GM19467 (cell line): Measurements from ENCODE around the gene FAM13B.

ENCODE experiments used
- ATAC-seq: cut with Tn5 transposase; IDR thresholded peaks from one replicate; pipeline ENCODE4 v1.9.1; 2021; ENCODE audit warnings: mild to moderate bottlenecking, moderate library complexity; ENCODE audit not compliant: unreplicated experiment

The FAM13B gene

GRCh38 chr5:137902408-137903133, 130.3 kb downstream of the FAM13B start:
- no peak for ATAC-seq

GRCh38 chr5:137901011-137901817, 131.7 kb downstream of the FAM13B start:
- ATAC-seq, result no peak

- ATAC-seq, result no peak
Measured at GRCh38 chr5:137899493-137899892, 133.4 kb downstream of the FAM13B start.

- ATAC-seq, result no peak
Measured at GRCh38 chr5:137896560-137896959, 136.3 kb downstream of the FAM13B start.

GRCh38 chr5:137894586-137894985, 138.3 kb downstream of the FAM13B start:
- no peak for ATAC-seq

GRCh38 chr5:137891849-137892248, 141.0 kb downstream of the FAM13B start:
- no peak for ATAC-seq

- no peak for ATAC-seq
Measured at GRCh38 chr5:137890845-137891244, 142.0 kb downstream of the FAM13B start.

- peak; percentile 92 for ATAC-seq
Measured at GRCh38 chr5:137888863-137889759, 143.8 kb downstream of the FAM13B start, which contains the start of gene PKD2L2. Gene PKD2L2, plus strand, starts transcription at chr5:137889457. Its CDS starts 35 bp downstream, at chr5:137889492.

- ATAC-seq, result no peak
Measured at GRCh38 chr5:137888466-137888862, 144.4 kb downstream of the FAM13B start.
